ENCODE measurements around the gene RNF144A. TPM values are rescaled to one million over a fixed set of nuclear protein-coding genes. Genes with fewer than 3 reads are reported as not detected.
A peak's percentile ranks its signal among the peaks of the same experiment; 100 is the strongest.
"Not testable (repeated sequence)": the region's sequence is repeated elsewhere in the genome, so short reads cannot be mapped to it uniquely, and the experiment has no call there.

RNF144A gene
- total RNA-seq, 3 donors from 2014 or later (not counting 1 experiment from before 2014, with no cell fraction given) = 17.3 to 36.7 (median 19.0) TPM

GRCh38 chr2:6995391-6996097 is 78.3 kb downstream of the RNF144A start:
- DNase-seq (no peak), ATAC-seq (no peak)
- H3K27me3 Mint-ChIP-seq (ENCODE audit: low read depth in 2 of 2) = no peaks in the 10 kb centered on the region
- intact Hi-C loops (cut with micrococcal nuclease) = loop anchor here (5.0 kb wide), 1 partner anchor 83 kb away; no protein-coding TSS in a partner anchor
- 90% methylated on average over 9 of the region's 11 CpGs for WGBS (ENCODE audit: insufficient coverage)
- H3K4me3 ChIP-seq (ENCODE audit: low read length) = no peak overlapping the region
- H3K4me3 Mint-ChIP-seq = no peak overlapping the region
- H3K27ac Mint-ChIP-seq = no peak overlapping the region
- peaks cover 0 to 3% of the 10 kb centered on the region in 2 donors for H3K9me3 Mint-ChIP-seq
- no peaks in the 10 kb centered on the region for H3K9me3 ChIP-seq (ENCODE audit: control insufficient read depth, insufficient read depth, low read length)
- no peaks in the 10 kb centered on the region for H3K27me3 ChIP-seq (ENCODE audit: control insufficient read depth, insufficient read depth, low read length)
- peaks cover 29 to 41% of the 10 kb centered on the region in 2 donors for H3K4me1 Mint-ChIP-seq
- TF ChIP-seq CTCF (IDR thresholded peaks at IDR 0.05) = no peak
- no peak overlapping the region for H3K27ac ChIP-seq (ENCODE audit: low read length)
- peaks cover 3% of the 10 kb centered on the region for H3K36me3 ChIP-seq (ENCODE audit: control insufficient read depth, insufficient read depth, low read length)
- peaks cover 17% of the 10 kb centered on the region for H3K4me1 ChIP-seq (ENCODE audit: control insufficient read depth, insufficient read depth, low read length)
- no peaks in the 10 kb centered on the region for H3K36me3 Mint-ChIP-seq

GRCh38 chr2:6999211-6999877 is 82.1 kb downstream of the RNF144A start:
- peak overlapping the region; percentile 24 for H3K27ac ChIP-seq (ENCODE audit: low read length)
- TF ChIP-seq CTCF (IDR thresholded peaks at IDR 0.05) = no peak
- ATAC-seq = peak; percentile 81 to 92 (median 87)
- intact Hi-C loops (cut with micrococcal nuclease) = loop anchor here (5.0 kb wide), 1 partner anchor 87 kb away; no protein-coding TSS in a partner anchor
- no peak overlapping the region for H3K4me3 ChIP-seq (ENCODE audit: low read length)
- whole genome bisulfite sequencing (ENCODE audit: insufficient coverage) = 15% methylated on average over 7 of the region's 7 CpGs
- H3K4me3 Mint-ChIP-seq = peak overlapping the region; percentile 86
- peaks cover 22% of the 10 kb centered on the region for H3K4me1 ChIP-seq (ENCODE audit: control insufficient read depth, insufficient read depth, low read length)
- H3K27ac Mint-ChIP-seq = peak overlapping the region; percentile 86 to 92
- H3K36me3 ChIP-seq (ENCODE audit: control insufficient read depth, insufficient read depth, low read length) = no peaks in the 10 kb centered on the region
- peaks cover 23 to 43% of the 10 kb centered on the region in 2 donors for H3K4me1 Mint-ChIP-seq
- no peaks in the 10 kb centered on the region for H3K27me3 Mint-ChIP-seq (ENCODE audit: low read depth in 2 of 2)
- no peaks in the 10 kb centered on the region for H3K9me3 ChIP-seq (ENCODE audit: control insufficient read depth, insufficient read depth, low read length)
- no peaks in the 10 kb centered on the region for H3K9me3 Mint-ChIP-seq
- no peaks in the 10 kb centered on the region for H3K27me3 ChIP-seq (ENCODE audit: control insufficient read depth, insufficient read depth, low read length)
- no peaks in the 10 kb centered on the region for H3K36me3 Mint-ChIP-seq
- no peak for DNase-seq

- 68% methylated on average over 5 of the region's 6 CpGs for WGBS (ENCODE audit: insufficient coverage)
- not testable (repeated sequence) for H3K36me3 Mint-ChIP-seq, H3K4me3 Mint-ChIP-seq
These were observed 84.2 kb downstream of the RNF144A start for GRCh38 chr2:7001395-7001794.

GRCh38 chr2:7003895-7004294 is 86.7 kb downstream of the RNF144A start:
- Mint-ChIP-seq H3K9me3 (no peaks in the 10 kb centered on the region), H3K4me1 (peaks cover 34 to 48% of the 10 kb centered on the region in 2 donors), H3K36me3 (no peaks in the 10 kb centered on the region), H3K4me3 (no peak overlapping the region), H3K27me3 (ENCODE audit: low read depth in 2 of 2) (no peaks in the 10 kb centered on the region), H3K27ac (no peak overlapping the region)
- intact Hi-C loops (cut with micrococcal nuclease) = no loop called here
- H3K36me3 ChIP-seq (ENCODE audit: control insufficient read depth, insufficient read depth, low read length) = no peaks in the 10 kb centered on the region
- ATAC-seq (no peak), DNase-seq (no peak)
- H3K27me3 ChIP-seq (ENCODE audit: control insufficient read depth, insufficient read depth, low read length) = no peaks in the 10 kb centered on the region
- 94% methylated on average over 3 of the region's 3 CpGs for WGBS (ENCODE audit: insufficient coverage)
- peaks cover 40% of the 10 kb centered on the region for H3K4me1 ChIP-seq (ENCODE audit: control insufficient read depth, insufficient read depth, low read length)
- H3K9me3 ChIP-seq (ENCODE audit: control insufficient read depth, insufficient read depth, low read length) = no peaks in the 10 kb centered on the region
- no peak overlapping the region for H3K4me3 ChIP-seq (ENCODE audit: low read length)
- no peak for TF ChIP-seq CTCF (IDR thresholded peaks at IDR 0.05)
- H3K27ac ChIP-seq (ENCODE audit: low read length) = no peak overlapping the region

More at GRCh38 chr2:7001395-7001794, 84.2 kb downstream of the RNF144A start:
- H3K9me3 ChIP-seq (ENCODE audit: control insufficient read depth, insufficient read depth, low read length); H3K9me3 Mint-ChIP-seq; H3K27me3 Mint-ChIP-seq (ENCODE audit: low read depth in 2 of 2); intact Hi-C loops (cut with micrococcal nuclease); H3K27ac ChIP-seq (ENCODE audit: low read length); H3K4me3 ChIP-seq (ENCODE audit: low read length); H3K36me3 ChIP-seq (ENCODE audit: control insufficient read depth, insufficient read depth, low read length); ATAC-seq; DNase-seq; H3K27me3 ChIP-seq (ENCODE audit: control insufficient read depth, insufficient read depth, low read length): not testable (repeated sequence)
- peak overlapping the region in 1 of 2 donors; percentile 13 for H3K27ac Mint-ChIP-seq
- peaks cover 24% of the 10 kb centered on the region for H3K4me1 ChIP-seq (ENCODE audit: control insufficient read depth, insufficient read depth, low read length)
- H3K4me1 Mint-ChIP-seq = peaks cover 23 to 43% of the 10 kb centered on the region in 2 donors

All from natural killer cell (primary cell).